ENCODE results near the gene SLC17A4.
A peak's percentile ranks its signal among the peaks of the same experiment; 100 is the strongest.

The SLC17A4 gene

DNA sequence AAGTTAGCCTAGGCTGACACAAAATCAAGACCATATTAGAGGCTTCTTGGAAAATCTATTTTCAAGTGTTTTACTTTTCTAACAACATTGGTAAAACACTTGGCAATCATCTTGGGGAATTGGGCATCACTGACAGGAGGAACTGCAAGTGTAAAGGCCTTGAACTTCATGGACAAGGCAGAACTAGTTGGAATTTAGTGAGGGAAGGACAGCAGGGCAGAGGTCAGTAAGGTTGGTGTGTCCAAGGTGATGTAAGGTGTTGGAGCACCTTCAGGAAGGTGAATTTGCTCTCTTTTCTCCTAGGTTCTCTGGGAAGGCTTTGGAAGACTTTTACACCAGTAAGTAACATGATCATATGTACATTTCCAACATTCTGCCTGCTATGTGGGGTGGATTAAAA is 1.5 kb upstream of the SLC17A4 start:
- no peak for DNase-seq

DNA sequence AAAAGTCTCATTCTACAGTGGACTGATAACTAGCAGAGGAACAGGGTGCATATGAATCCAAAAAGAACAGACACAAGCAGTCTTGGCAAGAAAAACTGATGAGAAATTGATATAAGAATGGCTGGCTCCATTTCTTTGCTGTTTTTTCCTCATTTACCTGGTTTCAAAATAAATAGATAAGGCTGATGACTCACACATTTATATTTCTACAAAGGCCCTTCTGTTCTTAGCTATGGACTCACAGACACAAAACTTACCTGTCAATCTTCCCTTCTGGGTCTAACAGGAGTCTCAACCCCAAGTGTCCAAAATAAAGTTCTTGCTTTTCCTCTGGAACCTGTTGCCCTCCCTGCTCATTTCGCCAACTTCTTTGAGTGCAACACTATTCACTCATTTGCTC is 941 bp downstream of the SLC17A4 start:
- no peak for DNase-seq

DNA sequence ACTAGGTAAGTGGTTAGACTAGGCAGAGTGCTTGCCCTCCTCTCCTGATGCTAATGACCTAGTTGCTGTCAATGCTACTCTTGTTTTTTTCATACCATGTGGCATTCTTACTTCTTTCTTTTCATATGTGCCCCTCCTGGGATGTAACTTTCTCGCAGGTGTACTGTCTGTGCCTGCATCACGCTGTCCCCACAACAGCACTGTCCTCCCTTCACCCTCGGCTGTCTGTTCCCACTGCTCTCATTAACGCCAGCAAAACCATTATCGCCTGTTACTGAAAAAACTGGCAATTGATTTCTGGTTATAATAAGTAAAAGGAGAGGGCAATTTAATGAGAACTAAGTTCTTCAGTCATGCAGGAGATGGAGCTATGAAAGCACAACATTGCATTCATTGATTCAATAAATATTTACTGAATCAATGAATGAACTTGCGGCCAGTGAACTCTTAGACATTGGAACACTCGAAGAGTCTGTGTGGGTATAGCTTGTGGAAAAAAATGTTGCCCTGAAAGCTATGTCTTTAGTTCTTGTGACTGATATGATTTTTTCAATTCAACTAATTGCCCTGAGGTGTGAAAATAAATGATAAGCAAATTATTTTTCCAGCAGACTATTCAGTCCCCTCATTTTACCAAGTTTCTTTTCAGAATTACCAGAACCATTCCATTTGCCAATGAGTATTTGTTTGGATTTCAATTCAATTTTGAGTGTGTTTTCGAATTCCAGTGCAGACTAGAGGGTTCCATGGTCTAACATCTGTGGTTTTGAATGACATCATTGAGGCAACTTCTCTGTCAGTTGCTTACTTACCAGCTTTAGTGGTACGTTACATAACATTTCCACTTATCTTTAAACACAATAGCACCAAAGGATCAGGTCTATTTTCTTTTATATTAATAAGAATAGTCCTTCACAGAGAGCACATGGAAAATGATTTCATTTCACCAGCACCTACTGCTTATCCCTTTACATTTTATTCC is 2.1 kb downstream of the SLC17A4 start:
- DNase-seq, result no peak

DNA sequence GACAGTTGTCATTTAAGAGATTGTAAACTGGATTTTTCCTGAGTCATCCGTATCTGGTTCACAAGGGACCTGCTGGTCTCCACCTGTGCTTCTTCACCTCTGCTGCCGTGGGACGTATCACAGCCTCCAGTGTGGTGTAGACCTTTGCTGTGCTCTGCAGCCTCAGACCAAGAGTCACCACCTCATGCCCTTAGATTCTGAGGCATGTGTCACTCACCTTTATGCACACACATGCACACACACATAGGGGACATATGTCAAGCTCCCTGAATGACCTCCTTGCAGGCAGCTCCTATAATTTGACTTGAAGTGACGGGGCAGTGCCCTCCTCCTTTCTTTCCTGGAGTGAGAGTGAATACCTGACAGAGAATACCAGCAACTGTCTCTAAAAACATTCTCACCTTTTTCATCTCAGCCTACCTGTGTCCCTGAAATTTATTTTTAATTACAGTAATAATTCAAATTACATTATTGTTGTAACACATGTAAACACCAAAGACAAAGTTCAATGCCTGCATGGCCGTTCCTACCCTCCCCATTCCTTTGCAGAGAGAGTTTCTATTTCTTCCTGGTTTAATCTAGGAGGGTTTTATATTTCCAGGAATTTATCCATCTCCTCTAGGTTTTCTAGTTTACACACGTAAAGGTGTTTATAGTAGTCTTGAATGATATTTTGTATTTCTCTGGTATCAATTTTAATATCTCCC is 3.5 kb downstream of the SLC17A4 start:
- DNase-seq, result no peak

DNA sequence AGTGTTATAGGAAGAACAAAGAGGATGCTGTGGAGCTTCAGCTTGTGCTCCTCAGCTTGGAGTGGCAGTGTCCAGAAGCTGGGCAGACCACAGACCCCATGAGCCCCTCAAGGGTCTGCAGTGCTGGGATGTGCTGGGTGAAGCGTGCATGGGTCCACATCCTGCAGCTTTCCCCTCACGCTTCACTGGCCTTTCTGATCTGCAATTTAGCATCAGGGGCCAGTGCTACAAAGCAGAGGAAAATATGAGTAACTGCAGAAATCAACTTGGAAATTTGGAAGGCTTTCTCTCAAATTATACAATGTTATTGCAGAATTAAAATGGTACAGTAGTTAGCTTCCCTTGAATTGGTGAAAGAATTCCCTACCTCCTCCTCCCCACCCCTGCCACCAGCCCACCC is 10.1 kb downstream of the SLC17A4 start:
- DNase-seq, result no peak

DNA sequence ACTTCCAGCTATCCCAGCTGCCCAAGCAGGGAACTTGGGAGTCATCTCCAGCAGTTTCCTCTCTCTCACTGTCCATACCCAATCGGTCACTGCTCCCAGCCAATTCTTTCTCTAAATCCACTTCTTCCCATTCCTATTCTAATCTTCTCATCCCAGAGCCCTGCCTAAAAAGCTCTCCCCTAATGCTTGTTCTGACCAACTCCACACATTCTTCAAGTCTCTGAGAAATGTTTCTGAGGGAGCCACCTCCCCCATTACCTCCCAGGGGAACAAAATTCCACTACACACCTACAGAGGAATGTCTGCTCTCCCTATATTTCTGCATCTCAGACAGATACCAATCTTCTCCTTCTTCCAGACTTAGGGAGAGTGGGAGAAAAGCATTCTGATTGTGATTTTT is 14.0 kb downstream of the SLC17A4 start:
- DNase-seq, result no peak

DNA sequence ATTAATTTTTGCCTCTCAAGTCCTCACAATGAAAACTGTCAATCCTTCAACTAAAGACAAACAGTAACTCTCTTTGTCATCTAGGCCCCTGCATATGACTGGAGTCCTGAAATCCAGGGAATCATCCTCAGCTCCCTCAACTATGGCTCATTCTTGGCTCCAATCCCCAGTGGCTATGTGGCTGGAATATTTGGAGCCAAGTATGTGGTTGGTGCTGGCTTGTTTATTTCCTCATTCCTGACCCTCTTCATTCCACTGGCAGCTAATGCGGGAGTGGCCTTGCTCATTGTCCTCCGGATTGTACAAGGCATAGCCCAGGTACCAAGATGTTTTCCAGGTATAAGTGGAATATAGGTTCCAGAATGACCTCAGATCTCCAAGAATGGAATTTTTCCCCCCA is 15.4 kb downstream of the SLC17A4 start:
- no peak for DNase-seq

DNA sequence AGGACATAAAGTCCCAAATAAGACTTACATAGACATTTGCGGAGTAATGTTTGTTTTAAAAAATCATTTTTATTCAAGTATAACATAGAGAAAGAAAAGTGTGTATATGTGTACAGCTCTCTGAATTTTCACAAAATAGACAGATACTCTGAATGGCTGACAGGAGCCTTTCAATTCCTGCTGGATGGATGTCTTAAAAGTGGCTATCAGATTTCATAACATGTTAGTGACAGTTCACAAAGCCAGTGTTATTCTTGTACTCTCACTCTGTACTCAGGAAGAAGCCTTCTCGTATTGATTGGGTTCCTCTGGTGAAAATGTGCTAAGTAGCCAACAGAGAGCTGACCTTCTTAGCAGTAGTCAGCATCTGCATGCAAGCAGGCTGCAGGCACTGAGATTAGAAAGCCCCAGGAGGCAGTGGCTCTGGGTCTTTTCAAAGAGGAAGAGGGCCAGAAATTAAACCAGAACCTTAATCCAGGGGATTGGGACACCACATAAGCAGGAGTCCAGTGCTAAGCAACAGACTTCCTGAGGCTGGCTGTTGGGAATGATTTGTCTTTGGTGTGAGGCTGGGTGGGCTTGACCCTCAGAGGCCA is 19.7 kb downstream of the SLC17A4 start:
- no peak for DNase-seq

DNA sequence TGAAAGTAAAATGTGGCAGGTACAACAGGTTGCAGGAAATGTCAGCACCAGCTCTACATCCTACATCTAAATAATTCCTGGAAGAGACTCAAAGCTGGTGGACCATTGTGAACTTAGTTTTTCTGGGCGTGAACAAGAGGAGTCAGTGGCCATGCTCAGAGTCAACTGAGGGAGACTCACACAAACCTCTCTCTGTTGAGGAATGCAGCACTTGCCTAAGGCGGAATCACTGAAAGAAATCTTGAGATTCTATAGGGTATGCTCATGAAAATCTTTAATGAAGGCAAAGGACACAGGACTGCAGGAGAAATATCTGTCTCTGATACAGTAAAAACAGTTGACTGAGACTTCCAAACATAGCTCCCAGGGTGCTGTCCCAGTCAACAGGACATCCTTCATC is 22.5 kb downstream of the SLC17A4 start:
- no peak for DNase-seq

DNA sequence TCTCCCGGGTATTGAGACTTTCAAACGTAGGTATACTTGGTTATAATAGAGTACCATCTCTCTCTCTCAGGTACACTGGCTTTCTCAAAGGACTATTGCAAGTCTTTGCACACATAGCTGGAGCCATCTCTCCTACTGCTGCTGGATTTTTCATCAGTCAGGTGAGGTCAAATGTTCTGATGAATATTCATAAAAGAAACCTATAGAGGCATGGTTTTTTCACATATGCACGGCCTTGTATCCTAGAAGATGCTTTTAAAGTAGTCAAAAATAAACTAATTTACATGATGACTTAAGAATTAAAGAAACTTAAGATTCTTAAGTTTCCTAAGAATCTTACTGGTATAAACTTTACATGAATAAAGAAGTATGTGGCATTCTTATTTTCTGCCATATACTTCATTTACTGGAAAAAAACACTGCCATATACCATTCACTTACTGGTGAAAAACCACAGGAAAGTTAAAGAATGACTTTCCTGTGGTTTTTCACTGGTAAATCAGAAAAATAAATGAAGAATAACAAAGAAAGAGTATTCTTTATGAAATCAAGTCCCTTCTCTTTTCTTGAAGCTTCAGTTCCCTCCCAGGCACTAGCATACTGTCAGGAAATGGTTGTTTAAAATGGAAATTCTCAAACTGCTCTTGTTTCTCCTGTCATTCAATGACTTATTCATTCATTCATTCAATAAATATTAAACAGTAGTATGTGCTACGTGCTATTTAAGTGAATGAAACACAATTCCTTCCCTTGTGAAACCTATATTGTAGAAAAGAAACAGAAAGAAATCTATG is 23.5 kb downstream of the SLC17A4 start:
- DNase-seq, result no peak

DNA sequence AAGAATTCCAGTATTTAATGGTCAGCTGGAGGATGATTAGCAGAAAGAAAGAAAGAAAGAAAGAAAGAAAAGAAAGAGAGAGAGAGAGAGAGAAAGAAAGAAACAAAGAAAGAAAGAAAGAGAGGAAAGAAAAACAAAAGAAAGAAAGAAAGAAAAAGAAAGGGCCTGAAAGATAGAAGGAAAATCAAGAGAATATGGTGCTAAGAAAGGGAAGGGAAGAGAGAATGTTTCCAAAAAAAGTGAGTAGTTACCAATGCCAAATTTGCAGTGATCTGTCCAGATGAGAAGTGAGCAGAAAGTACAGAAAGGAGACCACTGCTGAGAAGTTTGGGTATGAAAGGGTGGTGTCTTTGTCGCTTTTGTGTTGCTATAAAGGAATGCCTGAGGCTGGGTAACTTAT is 26.6 kb downstream of the SLC17A4 start:
- no peak for DNase-seq

DNA sequence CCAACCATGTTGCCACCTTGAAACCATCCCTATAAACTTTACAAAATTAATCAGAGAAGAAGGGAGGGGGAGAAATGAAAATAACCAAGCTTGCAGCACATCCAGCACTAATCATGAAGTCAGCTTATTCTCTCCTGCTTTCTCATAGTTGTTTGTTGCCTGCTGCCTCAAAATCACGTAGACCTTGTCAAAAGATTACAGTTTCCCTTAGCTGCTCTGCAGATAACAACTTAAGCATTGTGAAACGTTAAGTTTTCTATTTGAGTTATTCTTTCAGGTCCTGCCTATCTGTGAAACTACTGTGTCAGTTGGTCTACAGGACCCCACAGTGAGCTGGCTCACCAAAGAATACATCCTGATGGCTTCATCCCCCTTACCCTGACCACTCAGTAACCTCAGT is 32.9 kb downstream of the SLC17A4 start:
- no peak for DNase-seq

DNA sequence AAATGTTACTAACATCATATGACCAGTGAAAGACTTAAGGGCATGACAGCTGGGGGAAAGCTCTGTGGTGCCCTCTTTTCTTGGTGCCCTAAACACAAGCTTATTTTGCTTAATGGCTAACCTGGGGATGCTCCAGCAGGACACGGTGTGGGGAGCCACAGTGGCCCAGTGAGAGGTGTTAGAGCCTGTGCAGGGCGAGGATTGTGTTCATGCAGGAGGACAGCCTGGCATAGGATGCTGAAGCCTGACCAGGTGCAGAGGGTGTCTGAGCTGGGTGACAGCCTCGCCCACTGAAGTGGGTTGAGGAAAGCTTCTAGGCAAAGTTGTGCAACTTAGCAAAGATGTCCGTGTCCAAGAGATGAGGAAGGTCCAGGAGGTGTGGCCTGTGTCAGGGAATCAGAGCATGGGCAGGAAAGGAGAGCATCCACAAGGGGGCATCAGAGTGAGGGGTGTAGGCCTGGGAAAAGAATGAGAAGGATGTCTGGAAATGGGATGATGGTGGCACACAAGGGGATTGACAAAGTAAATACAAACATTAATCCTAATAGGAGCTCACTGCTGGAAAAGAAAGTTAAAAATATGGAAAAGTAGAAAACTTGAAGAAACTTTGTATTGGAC is 33.9 kb downstream of the SLC17A4 start:
- peak; percentile 22 for DNase-seq

DNA sequence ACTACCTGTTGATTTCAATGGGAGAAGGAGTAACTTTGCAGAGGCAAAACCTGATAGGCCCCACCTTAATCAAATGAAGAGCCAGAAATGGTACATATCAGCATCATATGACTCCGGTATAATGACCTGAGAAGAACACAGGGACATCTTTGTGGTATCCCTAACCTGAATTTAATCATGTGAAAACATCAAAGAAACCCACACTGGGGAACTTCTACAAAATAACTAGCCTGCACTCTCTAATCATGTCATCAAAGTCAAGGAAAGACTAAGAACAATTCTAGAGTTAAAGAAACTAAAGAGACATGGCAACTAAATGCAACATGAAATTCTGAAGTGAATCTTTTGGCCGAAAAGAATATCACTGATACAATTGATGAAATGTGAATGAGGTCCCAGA is 34.9 kb downstream of the SLC17A4 start:
- DNase-seq, result no peak

DNA sequence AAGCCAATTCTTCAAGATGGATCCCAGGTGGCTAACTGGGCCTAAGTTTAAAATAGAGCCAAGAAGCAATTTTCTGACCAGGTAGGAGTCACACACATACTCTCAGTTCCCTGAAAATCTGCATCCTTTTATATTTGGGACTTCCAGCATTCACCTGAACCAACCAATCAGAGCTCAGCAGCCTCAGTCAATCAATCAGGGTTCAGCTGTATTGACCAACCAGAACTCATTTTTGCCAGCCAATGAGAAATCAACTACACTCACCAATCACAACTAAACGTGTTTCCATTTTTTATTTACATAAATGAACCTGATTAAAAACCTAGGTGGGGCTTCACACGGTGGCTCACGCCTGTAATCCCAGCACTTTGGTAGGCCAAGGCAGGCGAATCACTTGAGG is 37.5 kb downstream of the SLC17A4 start:
- DNase-seq, result no peak

DNA sequence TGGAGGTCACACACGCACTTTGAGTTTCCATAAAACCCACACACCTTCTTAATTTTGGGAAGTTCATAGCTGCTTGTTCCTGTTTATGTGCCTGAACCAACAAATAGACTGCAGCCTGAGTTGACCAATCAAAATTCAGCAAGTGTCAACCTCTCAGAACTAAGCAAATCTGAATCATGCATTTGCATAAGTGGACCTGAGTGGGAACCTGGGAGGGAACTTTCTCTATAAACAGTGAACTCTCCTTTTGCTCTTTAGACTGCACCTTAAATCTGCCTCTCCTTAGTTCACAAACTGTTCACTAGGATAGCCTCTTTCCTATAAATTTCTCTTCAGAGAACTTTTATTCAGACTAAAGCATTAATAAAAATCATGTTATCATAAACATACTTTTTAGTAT is 39.4 kb downstream of the SLC17A4 start:
- no peak for DNase-seq

DNA sequence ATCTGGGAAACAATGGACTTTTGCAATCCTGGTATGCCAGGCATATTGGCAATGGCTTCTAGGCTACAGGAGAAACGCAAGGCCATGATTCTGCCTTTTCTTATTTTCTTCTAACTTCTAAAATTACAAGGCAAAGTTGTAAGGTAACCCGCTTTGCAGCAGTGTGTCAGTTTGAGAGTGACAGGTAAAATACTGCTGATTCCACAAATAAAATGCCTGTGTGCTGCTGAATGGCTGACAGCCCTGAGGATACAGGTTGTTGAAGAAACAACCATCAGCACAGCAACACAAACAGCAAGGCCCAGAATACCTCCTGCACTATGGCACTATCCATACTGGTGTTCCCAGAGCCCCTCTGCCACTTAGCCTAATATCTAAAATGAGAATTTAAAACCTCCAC is 40.2 kb downstream of the SLC17A4 start:
- no peak for DNase-seq

DNA sequence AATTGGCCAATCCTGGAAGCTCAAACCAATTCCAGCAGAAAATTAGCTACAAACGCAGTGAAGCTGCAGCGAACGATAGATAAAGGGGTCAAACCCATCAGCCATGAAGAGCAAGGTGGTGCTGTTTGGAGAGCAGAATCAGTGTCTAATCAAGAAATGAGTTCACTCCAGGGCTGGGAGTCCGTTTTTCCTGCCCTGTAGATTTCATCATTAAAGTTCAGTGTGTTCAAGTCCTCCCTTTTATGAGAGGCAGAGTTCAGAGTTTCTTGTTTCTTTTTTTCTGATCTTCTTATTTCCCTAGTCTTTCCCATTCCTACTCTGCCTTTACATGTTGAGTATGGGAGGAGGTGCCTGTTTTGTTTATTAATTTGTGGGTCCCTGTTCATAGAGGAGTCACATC is 46.9 kb downstream of the SLC17A4 start:
- no peak for DNase-seq

DNA sequence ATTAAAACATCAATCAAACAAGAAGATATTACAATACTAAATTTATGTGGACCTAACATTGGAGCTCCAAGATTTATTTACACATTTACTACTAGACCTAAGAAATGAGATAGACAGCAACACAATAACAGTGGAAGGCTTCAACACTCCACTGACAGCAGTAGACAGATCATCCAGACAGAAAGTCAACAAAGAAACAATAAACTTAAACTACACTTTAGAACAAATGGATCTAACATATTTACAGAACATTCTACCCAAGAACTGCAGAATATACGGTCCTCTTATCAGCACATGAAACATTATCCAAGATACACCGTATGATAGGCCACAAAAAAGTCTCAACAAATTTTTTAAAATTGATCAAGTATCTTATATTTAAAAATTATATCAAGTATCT is 50.3 kb downstream of the SLC17A4 start:
- no peak for DNase-seq

DNA sequence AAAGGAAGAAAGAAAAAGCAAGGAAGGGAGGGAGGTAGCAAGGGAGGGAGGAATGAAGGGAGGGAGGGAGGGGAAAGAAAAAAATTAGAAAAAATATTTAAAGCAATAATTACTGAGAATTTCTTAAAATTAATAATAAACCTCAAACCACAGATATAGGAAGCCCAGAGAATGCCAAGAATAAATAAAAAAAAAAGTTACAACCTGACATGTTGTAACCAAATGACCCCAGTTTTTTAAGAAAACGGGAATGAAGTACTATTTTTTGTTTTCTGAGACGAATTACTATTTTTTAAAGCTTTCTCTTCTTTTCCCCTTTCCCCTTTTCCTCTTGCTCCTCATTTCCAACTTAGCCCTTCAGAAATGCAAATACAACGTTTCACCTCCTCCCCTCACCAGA is 60.7 kb downstream of the SLC17A4 start:
- DNase-seq, result no peak

DNA sequence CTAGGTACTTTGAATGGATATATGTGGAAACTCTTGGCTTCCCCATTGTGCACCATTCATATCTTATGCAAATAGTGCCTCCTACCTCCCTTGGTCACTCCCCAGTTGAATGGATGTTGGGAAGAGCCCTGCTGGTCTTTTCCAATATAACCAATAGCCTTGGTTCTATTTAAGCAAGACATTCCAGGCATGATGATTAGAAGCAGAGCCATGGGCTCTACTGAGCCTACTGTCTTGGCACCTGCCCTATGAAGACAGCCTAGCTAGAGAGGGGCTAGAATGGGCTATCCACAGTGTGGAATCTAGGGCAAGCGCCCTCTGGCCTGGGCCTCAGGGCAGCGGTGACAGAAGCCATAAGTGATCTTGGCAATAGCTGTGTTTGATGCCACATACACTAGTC is 61.7 kb downstream of the SLC17A4 start:
- DNase-seq, result no peak

DNA sequence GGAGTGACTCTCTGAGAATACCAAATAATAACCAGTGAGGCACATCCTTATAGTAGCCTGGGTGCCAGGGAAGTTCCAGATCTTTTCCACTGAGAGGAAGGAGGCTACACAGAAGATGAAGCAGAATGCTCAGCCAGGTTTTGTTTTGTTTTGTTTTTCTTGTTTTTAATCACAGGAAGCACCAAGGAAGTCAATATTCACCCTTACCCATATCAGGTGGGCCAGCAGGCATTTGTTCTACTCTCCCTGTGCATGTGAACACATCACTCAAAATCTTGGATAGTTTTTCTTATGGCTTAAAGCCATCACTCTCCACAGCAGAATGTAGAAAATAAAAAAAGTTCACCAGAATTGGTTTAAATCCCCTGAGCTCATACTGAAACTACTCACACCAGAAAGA is 66.8 kb downstream of the SLC17A4 start:
- no peak for DNase-seq

DNA sequence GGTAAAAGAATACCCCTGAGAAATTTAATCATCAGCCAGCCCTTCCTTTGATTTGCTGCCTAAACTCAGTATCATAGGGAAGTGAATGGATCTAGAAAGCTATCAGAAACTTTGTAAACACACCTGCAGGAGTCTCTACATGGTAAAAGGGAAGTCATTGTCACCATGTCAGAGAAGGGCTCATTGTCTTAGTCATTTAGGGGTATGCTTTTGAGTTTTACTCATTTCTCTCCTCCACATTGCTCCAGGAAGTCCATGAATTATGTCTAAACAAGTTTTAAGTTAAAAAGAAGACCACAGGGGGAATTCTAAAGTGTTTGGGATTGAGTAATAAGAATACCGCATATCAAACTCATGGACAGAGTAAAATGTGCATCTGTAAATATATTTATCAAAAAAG is 74.8 kb downstream of the SLC17A4 start:
- no peak for DNase-seq
